T-helper 2 cell (primary cell): ENCODE results near the gene ELAVL1.

ENCODE experiments used
- DNase-seq, 5 experiments: peaks; one replicate each; pipeline versions ENCODE4 v3.0.0 to v3.0.0-alpha.2; 2012 to 2022

Gene ELAVL1

GRCh38 chr19:7983995-7984837, 21.2 kb downstream of the ELAVL1 start:
- DNase-seq = no peak

- DNase-seq = no peak
Measured at GRCh38 chr19:7983286-7983950, 22.0 kb downstream of the ELAVL1 start.

- DNase-seq = no peak
Measured at GRCh38 chr19:7982651-7983099, 22.8 kb downstream of the ELAVL1 start.

GRCh38 chr19:7982103-7982502, 23.3 kb downstream of the ELAVL1 start:
- no peak for DNase-seq

- DNase-seq = no peak
Measured at GRCh38 chr19:7981661-7982060, 23.8 kb downstream of the ELAVL1 start.

- DNase-seq = no peak
Measured at GRCh38 chr19:7981199-7981598, 24.2 kb downstream of the ELAVL1 start.

- DNase-seq = no peak
Measured at GRCh38 chr19:7980635-7981121, 24.8 kb downstream of the ELAVL1 start.

GRCh38 chr19:7980168-7980567, 25.3 kb downstream of the ELAVL1 start:
- DNase-seq = no peak

GRCh38 chr19:7979559-7979958, 25.9 kb downstream of the ELAVL1 start:
- DNase-seq = no peak

- no peak for DNase-seq
Measured at GRCh38 chr19:7979011-7979410, 26.4 kb downstream of the ELAVL1 start.

GRCh38 chr19:7978179-7978825, 27.1 kb downstream of the ELAVL1 start:
- DNase-seq = no peak

GRCh38 chr19:7977723-7978040, 27.8 kb downstream of the ELAVL1 start:
- DNase-seq = no peak

GRCh38 chr19:7977021-7977722, 28.3 kb downstream of the ELAVL1 start:
- no peak for DNase-seq

- DNase-seq = no peak
Measured at GRCh38 chr19:7976461-7976860, 29.0 kb downstream of the ELAVL1 start.

- no peak for DNase-seq
Measured at GRCh38 chr19:7975037-7975436, 30.4 kb downstream of the ELAVL1 start.

GRCh38 chr19:7973883-7974282, 31.6 kb downstream of the ELAVL1 start:
- no peak for DNase-seq

GRCh38 chr19:7971553-7972520, 33.6 kb downstream of the ELAVL1 start:
- DNase-seq = no peak

- no peak for DNase-seq
Measured at GRCh38 chr19:7970716-7971448, 34.6 kb downstream of the ELAVL1 start.

- no peak for DNase-seq
Measured at GRCh38 chr19:7969555-7969939, 35.9 kb downstream of the ELAVL1 start.

- DNase-seq = no peak
Measured at GRCh38 chr19:7968796-7969554, 36.5 kb downstream of the ELAVL1 start.
